Measurements from ENCODE around the gene MLH1. TPM values are rescaled to one million over a fixed set of nuclear protein-coding genes. Genes with fewer than 3 reads are reported as not detected.
A peak's percentile ranks its signal among the peaks of the same experiment; 100 is the strongest.
"Not testable (repeated sequence)": the region's sequence is repeated elsewhere in the genome, so short reads cannot be mapped to it uniquely, and the experiment has no call there.

MLH1 gene
- total and polyA plus RNA-seq, 10 donors = 16.6 to 38.8 (median 30.4) TPM

DNA sequence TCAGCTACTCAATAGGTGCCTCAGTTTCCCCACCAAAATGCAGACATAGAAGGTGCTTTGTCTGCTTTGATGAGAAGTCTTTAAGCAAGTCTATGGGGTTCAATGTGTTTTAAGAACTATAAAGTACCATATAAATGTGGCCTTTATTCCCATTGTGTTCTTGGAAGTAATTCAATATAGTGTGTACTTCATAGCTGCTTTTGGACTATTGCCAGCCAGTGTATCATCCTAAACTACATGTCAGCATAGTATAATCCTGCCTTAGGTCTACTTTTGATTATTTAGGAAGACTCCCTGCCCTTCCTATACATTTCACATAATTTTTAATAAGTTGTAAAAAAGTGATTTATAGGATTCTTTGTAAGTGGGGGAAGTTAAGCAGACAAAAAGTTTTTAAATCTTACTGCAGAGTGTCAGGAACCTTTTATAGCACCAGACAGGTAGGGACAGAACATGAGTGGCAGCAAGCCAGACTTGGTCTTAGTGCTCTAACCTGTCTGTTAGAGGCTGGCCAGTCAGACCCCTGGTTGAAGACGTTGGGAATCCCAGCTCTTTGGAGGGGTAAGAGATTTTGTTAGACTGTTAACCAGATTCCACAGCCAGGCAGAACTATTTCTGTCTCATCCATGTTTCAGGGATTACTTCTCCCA lies 48.4 kb downstream of the MLH1 start:
- TF ChIP-seq POLR2A (IDR thresholded peaks at IDR 0.05) (no peak), POLR2AphosphoS5 (IDR thresholded peaks at IDR 0.05) (no peak)
- Histone ChIP-seq H3K27ac (no peak overlapping the region), H3K4me3 (no peak overlapping the region), H3K27me3 (replicated peaks in 1 of 7) (no peaks in the 10 kb centered on the region), H3K9me3 (peaks cover 0 to 3% (median 2%) of the 10 kb centered on the region in 8 donors), H3K36me3 (peaks cover 0 to 100% (median 47%) of the 10 kb centered on the region in 6 donors), H3K4me1 (peaks cover 0 to 3% (median 0%) of the 10 kb centered on the region in 6 donors)
- 45 to 79% (median 74%) methylated on average over 1 of the region's 1 CpG for WGBS, 5 donors
- intact Hi-C loops (cut with DNase I; ENCODE audit: low total_unique reads) = no loop called here
- DNase-seq = no peak

DNA sequence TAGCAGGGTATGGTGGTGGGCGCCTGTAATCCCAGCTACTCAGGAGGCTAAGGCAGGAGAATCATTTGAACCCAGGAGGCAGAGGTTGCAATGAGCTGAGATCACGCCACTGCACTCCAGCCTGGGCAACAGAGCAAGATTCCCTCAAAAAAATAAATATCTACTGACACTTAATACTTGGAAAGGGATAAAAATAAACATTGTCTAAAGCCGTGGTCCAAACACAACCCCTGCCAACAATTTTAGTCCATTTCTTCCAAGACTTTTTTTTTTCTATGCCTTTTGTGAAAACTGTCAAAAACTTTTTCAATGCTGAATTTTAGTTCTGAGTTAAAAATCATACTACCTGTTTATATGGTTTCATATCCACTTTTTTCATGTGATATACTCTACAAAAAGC lies 49.4 kb downstream of the MLH1 start:
- H3K27ac ChIP-seq; H3K4me3 ChIP-seq; intact Hi-C loops (cut with DNase I; ENCODE audit: low total_unique reads); H3K4me1 ChIP-seq; H3K27me3 ChIP-seq (replicated peaks in 1 of 7); DNase-seq; H3K9me3 ChIP-seq: not testable (repeated sequence)
- peaks cover 0 to 100% (median 53%) of the 10 kb centered on the region in 6 donors for H3K36me3 ChIP-seq
- 88 to 91% (median 89%) methylated on average over 3 of the region's 3 CpGs for WGBS, 5 donors

DNA sequence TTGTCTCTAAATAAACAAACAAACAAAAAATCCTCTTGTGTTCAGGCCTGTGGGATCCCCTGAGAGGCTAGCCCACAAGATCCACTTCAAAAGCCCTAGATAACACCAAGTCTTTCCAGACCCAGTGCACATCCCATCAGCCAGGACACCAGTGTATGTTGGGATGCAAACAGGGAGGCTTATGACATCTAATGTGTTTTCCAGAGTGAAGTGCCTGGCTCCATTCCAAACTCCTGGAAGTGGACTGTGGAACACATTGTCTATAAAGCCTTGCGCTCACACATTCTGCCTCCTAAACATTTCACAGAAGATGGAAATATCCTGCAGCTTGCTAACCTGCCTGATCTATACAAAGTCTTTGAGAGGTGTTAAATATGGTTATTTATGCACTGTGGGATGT lies 57.0 kb downstream of the MLH1 start:
- no peak for TF ChIP-seq POLR2A (IDR thresholded peaks at IDR 0.05)
- TF ChIP-seq, protein P1, sequence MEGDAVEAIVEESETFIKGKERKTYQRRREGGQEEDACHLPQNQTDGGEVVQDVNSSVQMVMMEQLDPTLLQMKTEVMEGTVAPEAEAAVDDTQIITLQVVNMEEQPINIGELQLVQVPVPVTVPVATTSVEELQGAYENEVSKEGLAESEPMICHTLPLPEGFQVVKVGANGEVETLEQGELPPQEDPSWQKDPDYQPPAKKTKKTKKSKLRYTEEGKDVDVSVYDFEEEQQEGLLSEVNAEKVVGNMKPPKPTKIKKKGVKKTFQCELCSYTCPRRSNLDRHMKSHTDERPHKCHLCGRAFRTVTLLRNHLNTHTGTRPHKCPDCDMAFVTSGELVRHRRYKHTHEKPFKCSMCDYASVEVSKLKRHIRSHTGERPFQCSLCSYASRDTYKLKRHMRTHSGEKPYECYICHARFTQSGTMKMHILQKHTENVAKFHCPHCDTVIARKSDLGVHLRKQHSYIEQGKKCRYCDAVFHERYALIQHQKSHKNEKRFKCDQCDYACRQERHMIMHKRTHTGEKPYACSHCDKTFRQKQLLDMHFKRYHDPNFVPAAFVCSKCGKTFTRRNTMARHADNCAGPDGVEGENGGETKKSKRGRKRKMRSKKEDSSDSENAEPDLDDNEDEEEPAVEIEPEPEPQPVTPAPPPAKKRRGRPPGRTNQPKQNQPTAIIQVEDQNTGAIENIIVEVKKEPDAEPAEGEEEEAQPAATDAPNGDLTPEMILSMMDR (IDR thresholded peaks at IDR 0.05 in 8 of 11, conservative IDR thresholded peaks at IDR 0.05 in 3 of 11) = no peak
- no peak for TF ChIP-seq POLR2AphosphoS5 (IDR thresholded peaks at IDR 0.05)
- Histone ChIP-seq H3K27me3 (replicated peaks in 1 of 7) (no peaks in the 10 kb centered on the region), H3K4me1 (peaks cover 0 to 20% (median 5%) of the 10 kb centered on the region in 6 donors), H3K9me3 (no peaks in the 10 kb centered on the region), H3K4me3 (no peak overlapping the region), H3K36me3 (peaks cover 0 to 100% (median 78%) of the 10 kb centered on the region in 6 donors), H3K27ac (peak overlapping the region in 2 of 8 donors; percentile 18 to 37)
- intact Hi-C loops (cut with DNase I; ENCODE audit: low total_unique reads) = no loop called here
- WGBS, 5 donors = 93 to 100% (median 98%) methylated on average over 1 of the region's 1 CpG
- DNase-seq = no peak

DNA sequence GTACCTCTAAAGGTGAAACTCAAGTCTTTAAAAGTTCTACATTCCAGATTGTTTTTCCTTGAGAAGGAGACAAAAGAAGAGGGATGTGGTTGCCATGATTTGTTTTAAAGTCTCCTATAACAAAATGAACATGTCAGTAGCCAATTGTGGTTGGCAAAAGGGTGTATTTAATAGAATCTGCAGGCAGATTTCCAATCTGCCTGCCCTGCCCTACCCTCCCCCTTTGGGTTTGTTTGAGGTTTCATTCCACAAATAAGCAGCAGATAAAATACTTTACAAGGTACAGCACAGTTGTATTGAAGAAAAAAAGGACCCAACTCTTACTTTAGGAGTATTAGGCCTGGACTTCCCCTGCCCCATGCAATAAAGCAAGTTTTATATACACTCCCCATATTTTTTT lies 59.5 kb downstream of the MLH1 start:
- intact Hi-C loops (cut with DNase I; ENCODE audit: low total_unique reads) = no loop called here
- Histone ChIP-seq H3K9me3 (no peaks in the 10 kb centered on the region), H3K27me3 (replicated peaks in 1 of 7) (no peaks in the 10 kb centered on the region), H3K4me1 (peaks cover 0 to 25% (median 9%) of the 10 kb centered on the region in 6 donors), H3K27ac (peak overlapping the region in 2 of 8 donors; percentile 5 to 52), H3K36me3 (peaks cover 0 to 100% (median 83%) of the 10 kb centered on the region in 6 donors), H3K4me3 (no peak overlapping the region)
- TF ChIP-seq POLR2AphosphoS5 (IDR thresholded peaks at IDR 0.05) (no peak), POLR2A (IDR thresholded peaks at IDR 0.05) (no peak)
- TF ChIP-seq, protein P1 (IDR thresholded peaks at IDR 0.05 in 8 of 11, conservative IDR thresholded peaks at IDR 0.05 in 3 of 11) = no peak
- no peak for DNase-seq

DNA sequence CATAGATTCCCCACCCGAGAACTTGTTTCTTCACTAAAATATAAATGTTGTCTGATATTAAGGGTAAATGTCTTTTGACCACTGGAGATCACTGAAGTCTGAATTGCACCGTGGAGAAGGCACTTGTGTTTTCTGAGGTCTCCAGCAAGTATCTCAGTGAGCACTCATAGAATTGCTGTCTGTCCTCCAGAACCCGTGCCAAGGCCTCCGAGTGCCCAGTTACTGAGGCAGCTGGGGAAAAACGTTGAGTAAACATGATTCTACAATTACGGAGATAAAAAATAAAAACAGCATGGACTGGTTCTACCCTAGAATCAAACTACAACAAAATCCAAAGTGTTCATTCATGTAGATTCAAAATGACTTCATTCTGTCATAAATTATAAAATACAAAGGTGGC lies 60.0 kb downstream of the MLH1 start:
- Histone ChIP-seq H3K27ac (peak overlapping the region in 4 of 8 donors; percentile 5 to 60 (median 38)), H3K9me3 (no peaks in the 10 kb centered on the region), H3K4me3 (no peak overlapping the region), H3K4me1 (peaks cover 0 to 25% (median 9%) of the 10 kb centered on the region in 6 donors), H3K36me3 (peaks cover 0 to 100% (median 84%) of the 10 kb centered on the region in 6 donors), H3K27me3 (replicated peaks in 1 of 7) (no peaks in the 10 kb centered on the region)
- no peak for DNase-seq
- WGBS, 5 donors = 79 to 88% (median 88%) methylated on average over 6 of the region's 6 CpGs
- intact Hi-C loops (cut with DNase I; ENCODE audit: low total_unique reads) = no loop called here
- TF ChIP-seq POLR2A (IDR thresholded peaks at IDR 0.05) = no peak
- TF ChIP-seq, protein P1 (IDR thresholded peaks at IDR 0.05 in 8 of 11, conservative IDR thresholded peaks at IDR 0.05 in 3 of 11) = no peak
- TF ChIP-seq POLR2AphosphoS5 (IDR thresholded peaks at IDR 0.05) = no peak

Data from spleen (tissue), 11 donors.